Parathyroid adenoma (tissue), 2 donors: ENCODE data around the gene CYP3A4.
"Not testable (repeated sequence)": the region's sequence is repeated elsewhere in the genome, so short reads cannot be mapped to it uniquely, and the experiment has no call there.

Experiments
- H2AFZ ChIP-seq: fragments of 300-600 bp; sonication (generic); one replicate; pipeline ENCODE4 v1.7.0; 2017; ENCODE audit warnings: antibody characterized with exemption, mild to moderate bottlenecking
- H3K27ac ChIP-seq: fragments of 300-600 bp; sonication (generic); one replicate; pipeline ENCODE4 v1.7.0; 2017
- H3K27me3 ChIP-seq: fragments of 300-600 bp; sonication (generic); one replicate; pipeline ENCODE4 v1.7.0; 2017; ENCODE audit warnings: low read length; ENCODE audit not compliant: control insufficient read depth, insufficient read depth
- H3K36me3 ChIP-seq: fragments of 300-600 bp; sonication (generic); one replicate; pipeline ENCODE4 v1.7.0; 2017; ENCODE audit warnings: low read length; ENCODE audit not compliant: control insufficient read depth, insufficient read depth
- H3K4me1 ChIP-seq: fragments of 300-600 bp; sonication (generic); one replicate; pipeline ENCODE4 v1.7.0; 2017; ENCODE audit warnings: control low read depth
- H3K4me2 ChIP-seq: fragments of 300-600 bp; sonication (generic); one replicate; pipeline ENCODE4 v1.7.0; 2017; ENCODE audit warnings: low read length
- H3K4me3 ChIP-seq: fragments of 300-600 bp; sonication (generic); one replicate; pipeline ENCODE4 v1.7.0; 2017; ENCODE audit warnings: low read depth, low read length
- H3K79me2 ChIP-seq: fragments of 300-600 bp; sonication (generic); one replicate; pipeline ENCODE4 v1.7.0; 2017; ENCODE audit warnings: control low read depth
- H3K9ac ChIP-seq: fragments of 300-600 bp; sonication (generic); one replicate; pipeline ENCODE4 v1.7.0; 2017; ENCODE audit warnings: mild to moderate bottlenecking
- H3K9me3 ChIP-seq: fragments of 300-600 bp; sonication (generic); one replicate; pipeline ENCODE4 v1.7.0; 2017; ENCODE audit warnings: low read length; ENCODE audit not compliant: control insufficient read depth
- TF ChIP-seq, protein P1 (sequence below): fragments of 300-600 bp; sonication (generic); IDR thresholded peaks from one replicate; pipeline ENCODE4 v1.7.0; 2017; ENCODE audit warnings: antibody characterized with exemption, mild to moderate bottlenecking
- donor health status: primary hyperparathyroidism.

CYP3A4 gene

DNA sequence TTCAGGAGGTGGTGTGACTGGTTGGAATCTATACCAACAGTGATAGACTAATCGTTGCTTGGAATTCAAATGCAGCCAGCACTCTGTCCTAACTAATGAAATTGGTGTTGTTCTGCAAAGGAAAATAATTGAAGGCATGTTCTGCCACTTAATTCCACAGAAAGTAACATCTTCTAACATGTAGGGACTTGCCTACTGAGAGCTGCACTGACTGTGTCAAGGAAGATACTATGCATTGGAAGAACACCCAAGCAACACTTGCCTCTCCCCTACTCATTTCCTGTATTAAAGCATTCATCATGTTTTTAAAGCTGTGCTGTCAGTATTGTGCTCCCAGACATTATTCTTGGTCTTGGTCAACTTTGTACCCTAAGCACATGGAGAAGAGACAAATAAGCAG lies 46.3 kb downstream of the CYP3A4 start:
- H2AFZ ChIP-seq = no peak overlapping the region
- H3K9ac ChIP-seq = no peak overlapping the region
- H3K4me3 ChIP-seq = no peak overlapping the region
- no peaks in the 10 kb centered on the region for H3K27me3 ChIP-seq
- H3K9me3 ChIP-seq = no peaks in the 10 kb centered on the region
- TF ChIP-seq, protein P1, sequence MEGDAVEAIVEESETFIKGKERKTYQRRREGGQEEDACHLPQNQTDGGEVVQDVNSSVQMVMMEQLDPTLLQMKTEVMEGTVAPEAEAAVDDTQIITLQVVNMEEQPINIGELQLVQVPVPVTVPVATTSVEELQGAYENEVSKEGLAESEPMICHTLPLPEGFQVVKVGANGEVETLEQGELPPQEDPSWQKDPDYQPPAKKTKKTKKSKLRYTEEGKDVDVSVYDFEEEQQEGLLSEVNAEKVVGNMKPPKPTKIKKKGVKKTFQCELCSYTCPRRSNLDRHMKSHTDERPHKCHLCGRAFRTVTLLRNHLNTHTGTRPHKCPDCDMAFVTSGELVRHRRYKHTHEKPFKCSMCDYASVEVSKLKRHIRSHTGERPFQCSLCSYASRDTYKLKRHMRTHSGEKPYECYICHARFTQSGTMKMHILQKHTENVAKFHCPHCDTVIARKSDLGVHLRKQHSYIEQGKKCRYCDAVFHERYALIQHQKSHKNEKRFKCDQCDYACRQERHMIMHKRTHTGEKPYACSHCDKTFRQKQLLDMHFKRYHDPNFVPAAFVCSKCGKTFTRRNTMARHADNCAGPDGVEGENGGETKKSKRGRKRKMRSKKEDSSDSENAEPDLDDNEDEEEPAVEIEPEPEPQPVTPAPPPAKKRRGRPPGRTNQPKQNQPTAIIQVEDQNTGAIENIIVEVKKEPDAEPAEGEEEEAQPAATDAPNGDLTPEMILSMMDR = no peak
- no peaks in the 10 kb centered on the region for H3K79me2 ChIP-seq
- H3K4me2 ChIP-seq = no peak overlapping the region
- no peaks in the 10 kb centered on the region for H3K36me3 ChIP-seq
- H3K4me1 ChIP-seq = no peaks in the 10 kb centered on the region
- H3K27ac ChIP-seq = no peak overlapping the region

DNA sequence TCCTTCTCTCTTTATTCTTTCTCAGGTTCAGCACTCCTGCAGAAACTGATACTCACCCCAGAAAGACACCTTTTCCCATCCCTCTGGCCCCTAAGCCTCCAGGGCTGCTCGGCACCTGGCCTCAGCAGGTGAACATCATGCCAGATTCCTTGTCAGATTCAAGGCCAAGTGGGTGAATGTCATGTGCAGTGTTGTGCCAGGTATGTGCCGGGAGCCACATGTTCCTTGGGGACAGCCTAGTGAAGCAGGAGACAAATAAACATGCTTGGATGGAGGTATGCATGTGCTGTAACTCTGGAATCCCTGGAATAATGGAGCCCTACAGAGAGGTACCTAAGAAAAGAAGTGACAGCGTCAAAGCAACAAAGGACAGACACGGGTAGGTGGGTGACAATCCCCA lies 47.3 kb downstream of the CYP3A4 start:
- not testable (repeated sequence) for H3K4me1 ChIP-seq, H3K4me3 ChIP-seq, H3K79me2 ChIP-seq, H3K27me3 ChIP-seq, H2AFZ ChIP-seq, H3K36me3 ChIP-seq, H3K4me2 ChIP-seq, H3K9ac ChIP-seq, H3K27ac ChIP-seq, H3K9me3 ChIP-seq

DNA sequence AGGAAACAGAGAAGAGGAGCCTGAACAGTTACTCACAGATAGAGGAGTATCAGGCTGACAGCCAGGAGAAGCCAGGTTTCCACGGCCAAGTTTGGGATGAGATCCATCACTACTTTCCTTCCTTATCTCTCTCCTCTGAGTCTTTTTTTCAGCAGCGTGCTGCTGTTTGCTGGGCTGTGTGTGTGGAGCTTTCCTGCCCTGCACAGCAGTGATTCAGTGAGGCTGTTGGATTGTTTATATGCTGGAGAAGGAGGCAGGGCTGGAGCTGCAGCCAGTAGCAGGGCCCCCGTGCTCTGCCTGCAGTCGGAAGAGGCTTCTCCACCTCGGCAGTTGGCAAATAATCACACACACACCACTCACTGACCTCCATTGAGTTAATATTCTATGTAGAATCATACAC lies 49.0 kb downstream of the CYP3A4 start, which contains the start of gene CYP3A7:
Gene CYP3A7, minus strand, starts transcription at position 210 of the 400 bp plus-strand sequence. Its CDS starts 103 bp downstream, at position 107.
- no peak within 1 kb of the TSS for H3K4me3 ChIP-seq
- no peaks in the 10 kb centered on the region for H3K79me2 ChIP-seq
- H2AFZ ChIP-seq = no peak within 1 kb of the TSS
- H3K27ac ChIP-seq = no peak within 1 kb of the TSS
- no peaks in the 10 kb centered on the region for H3K36me3 ChIP-seq
- H3K9me3 ChIP-seq = no peaks in the 10 kb centered on the region
- TF ChIP-seq, protein P1 = no peak
- no peaks in the 10 kb centered on the region for H3K27me3 ChIP-seq
- H3K9ac ChIP-seq = no peak within 1 kb of the TSS
- H3K4me2 ChIP-seq = no peak within 1 kb of the TSS
- H3K4me1 ChIP-seq = no peaks in the 10 kb centered on the region

DNA sequence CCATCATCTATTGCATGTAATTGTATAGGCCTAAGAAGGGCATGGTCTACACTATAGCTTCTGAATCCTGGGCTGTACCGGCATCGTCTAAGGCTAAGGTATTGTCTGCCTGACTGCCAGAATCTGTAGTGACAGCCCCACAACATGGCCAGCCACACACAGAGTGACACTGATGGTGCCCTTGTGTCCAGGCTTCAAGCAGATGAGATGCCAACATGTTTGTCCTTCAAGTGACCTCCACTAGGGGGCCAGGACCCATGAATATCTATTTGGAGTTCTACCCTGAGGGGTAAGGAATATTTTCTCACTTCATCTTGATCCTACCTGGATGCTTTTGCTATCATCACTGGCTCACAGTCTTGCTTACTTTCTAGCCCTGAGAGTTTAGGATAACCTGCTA lies 50.5 kb downstream of the CYP3A4 start:
- H3K79me2 ChIP-seq = no peaks in the 10 kb centered on the region
- H3K4me2 ChIP-seq = no peak overlapping the region
- H3K27ac ChIP-seq = no peak overlapping the region
- no peaks in the 10 kb centered on the region for H3K9me3 ChIP-seq
- H3K27me3 ChIP-seq = no peaks in the 10 kb centered on the region
- H3K9ac ChIP-seq = no peak overlapping the region
- H3K4me3 ChIP-seq = no peak overlapping the region
- TF ChIP-seq, protein P1 = no peak
- no peak overlapping the region for H2AFZ ChIP-seq
- H3K36me3 ChIP-seq = no peaks in the 10 kb centered on the region
- no peaks in the 10 kb centered on the region for H3K4me1 ChIP-seq

DNA sequence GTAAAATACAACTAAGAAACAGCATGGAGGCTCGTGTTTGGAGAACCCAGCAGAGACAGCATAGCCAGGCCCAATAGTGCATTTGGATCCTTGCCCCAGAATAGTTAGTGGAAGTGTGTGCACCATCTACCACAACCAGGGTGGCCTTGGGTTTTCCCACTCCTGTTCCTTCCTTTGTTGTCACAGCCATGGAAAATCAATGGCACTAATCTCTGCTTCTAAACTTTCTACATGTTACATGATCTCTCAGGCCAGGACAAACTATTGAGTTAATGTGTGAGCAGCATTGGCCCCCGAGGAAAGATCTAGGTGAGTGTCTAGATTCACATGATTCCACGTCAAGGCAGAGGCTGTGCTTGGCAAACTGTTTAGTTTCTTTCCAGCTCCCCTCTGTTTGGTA lies 51.0 kb downstream of the CYP3A4 start:
- H3K9ac ChIP-seq = no peak overlapping the region
- no peak overlapping the region for H3K4me3 ChIP-seq
- no peaks in the 10 kb centered on the region for H3K4me1 ChIP-seq
- no peaks in the 10 kb centered on the region for H3K27me3 ChIP-seq
- H3K27ac ChIP-seq = no peak overlapping the region
- no peaks in the 10 kb centered on the region for H3K79me2 ChIP-seq
- H2AFZ ChIP-seq = no peak overlapping the region
- H3K4me2 ChIP-seq = no peak overlapping the region
- H3K36me3 ChIP-seq = no peaks in the 10 kb centered on the region
- H3K9me3 ChIP-seq = no peaks in the 10 kb centered on the region
- TF ChIP-seq, protein P1 = no peak
